Hippocampal formation (tissue), 2 donors: Measurements from ENCODE around the gene ATP4B.

Experiments
- DNase-seq, 2 donors: peaks; one replicate each; lab custom pipeline; 2025; lab: John Stamatoyannopoulos, UW

The ATP4B gene

DNA sequence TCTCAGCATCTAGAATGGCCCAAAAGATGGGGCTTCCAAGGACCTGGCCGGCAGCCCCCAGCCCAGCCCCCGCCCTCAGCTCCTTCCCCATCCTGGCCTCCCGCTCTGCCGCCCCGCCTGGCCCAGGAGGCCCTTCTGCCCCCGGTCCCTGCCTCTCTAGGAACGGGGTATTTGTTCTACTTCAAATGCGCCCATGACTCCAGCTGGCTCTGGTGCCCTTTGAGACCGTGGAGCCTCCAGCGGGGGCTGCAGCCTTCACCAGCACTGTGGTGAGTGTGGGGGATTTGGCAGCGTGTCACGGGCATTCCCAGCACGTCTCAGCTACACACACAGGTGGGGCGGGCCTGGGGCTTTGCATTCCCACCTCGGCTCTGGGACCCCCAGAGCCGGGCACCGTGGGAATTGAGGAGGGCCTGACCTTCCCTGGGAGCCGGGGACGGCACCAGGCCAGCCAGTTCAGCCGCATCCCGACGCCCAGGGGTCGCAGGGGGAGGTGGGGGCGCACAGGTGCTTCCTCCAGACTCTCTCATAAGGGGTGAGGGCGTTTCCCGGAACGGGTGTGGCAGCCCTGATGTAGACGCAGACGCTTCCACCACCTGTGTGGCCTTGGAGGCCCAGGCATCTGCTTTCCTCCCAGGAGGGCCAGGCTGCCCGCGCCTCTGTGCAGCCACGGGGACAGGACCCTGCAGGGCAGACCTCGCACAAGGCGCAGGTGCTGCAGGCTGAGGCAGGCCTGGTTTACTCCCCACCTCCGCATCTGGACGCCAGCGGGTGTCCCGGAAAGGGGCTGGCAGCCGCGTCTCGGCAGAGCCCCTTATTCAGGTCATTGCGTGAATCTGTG is 947 bp downstream of the ATP4B start:
- DNase-seq, result no peak

DNA sequence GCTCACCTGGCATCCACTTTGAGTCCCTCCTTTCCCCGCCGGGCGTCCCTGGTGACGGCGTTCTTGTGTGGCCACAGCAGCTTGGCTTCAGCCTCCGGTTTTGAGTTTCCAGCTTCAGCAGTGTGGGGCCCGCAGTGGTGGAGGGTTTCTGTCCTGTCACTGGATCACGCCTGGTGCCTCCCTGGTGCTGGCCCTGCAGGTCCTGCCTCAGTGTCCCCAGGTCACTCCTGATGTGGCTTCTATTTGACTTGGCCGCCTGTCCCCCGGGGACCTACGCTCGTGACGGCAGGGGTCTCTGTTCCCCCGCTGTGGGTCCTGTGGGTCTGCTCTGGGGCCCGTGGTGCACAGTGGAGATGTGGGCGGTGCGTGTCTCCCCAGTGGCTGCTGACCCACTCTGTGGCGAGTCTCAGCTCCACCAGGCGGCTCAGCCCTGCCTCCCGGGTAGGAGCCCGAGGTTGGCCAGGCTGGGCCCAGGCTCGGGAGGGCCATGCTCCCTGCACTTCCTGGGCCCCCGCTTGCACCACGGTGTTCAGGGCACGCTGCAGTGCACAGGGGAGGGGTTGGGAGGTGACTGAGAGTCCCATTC is 1.9 kb downstream of the ATP4B start:
- DNase-seq, result no peak

DNA sequence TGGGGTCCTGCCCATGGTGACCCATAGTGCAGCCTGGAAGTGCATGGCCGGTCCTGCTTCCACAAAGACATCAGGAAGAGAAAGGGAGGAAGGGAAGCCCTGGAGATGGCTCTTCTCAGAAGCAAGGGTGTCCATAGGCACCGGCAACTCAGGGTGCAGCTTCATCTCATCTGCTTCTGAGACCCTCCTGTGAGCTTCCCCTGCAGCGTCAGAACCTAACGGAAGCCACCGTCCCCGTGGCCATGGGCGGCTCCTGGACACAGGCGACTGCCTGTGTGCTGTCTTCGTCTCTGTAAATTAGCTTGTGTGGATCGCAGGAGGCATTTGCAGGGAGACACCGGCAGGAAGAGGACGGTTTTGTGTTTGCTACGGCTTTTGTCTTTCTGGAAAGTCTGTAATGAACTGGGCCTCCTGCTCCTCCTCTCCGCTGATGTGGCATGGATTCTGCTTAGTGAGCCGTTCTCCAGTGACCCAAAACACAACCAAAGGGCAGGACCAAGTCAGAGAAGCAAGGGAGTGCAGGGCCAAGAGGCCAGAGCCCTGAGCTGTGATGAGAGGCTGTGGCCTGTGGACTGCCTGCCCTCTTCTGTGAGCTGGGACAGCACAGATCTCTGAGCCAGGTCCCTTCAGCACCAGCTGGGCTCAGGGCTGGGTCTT is 2.5 kb downstream of the ATP4B start:
- no peak for DNase-seq

DNA sequence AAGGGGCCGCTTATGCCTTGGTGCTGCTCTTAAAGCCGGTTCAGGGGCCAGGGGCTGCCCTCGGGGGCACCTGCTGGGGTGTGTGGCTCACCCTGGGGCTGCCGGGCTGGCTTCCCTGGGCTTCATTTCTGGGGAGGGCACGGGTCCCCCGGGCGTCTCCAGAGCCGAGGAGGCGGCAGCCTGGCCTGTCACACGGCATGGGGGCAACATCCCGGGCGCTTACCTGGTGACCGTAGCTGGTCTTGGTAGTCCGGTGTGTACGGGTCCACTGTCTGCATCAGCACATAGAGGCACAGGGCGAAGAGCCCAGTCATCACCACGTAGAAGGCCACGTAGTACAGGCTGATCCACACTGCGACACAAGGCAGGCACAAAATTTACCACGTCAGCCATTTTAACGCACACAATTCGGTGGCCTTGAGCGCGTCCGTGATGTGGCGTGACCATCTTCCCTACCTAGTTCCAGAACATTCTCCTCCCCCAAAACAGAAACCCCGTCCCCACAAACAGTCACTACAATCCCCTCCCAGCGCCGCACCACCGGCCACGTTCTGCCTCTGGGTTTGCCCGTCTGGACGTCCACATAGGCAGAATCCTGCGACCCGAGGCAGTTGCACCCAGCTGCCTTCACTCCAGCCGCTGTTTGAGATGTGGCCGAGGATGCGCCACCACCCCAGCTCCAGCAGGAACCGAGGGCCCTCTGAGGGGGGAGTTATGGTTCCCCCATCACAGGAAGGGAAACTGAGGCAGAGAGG is 3.2 kb downstream of the ATP4B start:
- no peak for DNase-seq

DNA sequence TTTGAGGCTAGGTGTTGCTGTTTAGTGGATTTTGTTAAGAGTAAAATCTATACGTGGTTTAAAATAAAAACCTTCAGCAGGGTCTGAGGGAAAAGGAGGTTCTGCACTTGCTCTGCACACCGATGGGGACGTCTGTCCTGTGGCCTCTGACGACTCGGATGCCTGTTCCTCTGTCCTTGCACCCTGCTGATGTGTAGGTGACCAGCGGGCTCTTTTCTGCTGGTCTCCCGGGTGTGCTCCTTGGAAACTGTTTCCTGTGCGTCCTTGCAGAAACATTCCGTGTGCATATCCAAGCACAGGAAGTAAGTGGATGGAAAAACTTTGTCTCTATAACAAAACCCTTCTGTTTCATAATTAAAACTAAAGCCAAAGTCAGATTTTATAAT is 3.8 kb downstream of the ATP4B start:
- DNase-seq, result no peak

DNA sequence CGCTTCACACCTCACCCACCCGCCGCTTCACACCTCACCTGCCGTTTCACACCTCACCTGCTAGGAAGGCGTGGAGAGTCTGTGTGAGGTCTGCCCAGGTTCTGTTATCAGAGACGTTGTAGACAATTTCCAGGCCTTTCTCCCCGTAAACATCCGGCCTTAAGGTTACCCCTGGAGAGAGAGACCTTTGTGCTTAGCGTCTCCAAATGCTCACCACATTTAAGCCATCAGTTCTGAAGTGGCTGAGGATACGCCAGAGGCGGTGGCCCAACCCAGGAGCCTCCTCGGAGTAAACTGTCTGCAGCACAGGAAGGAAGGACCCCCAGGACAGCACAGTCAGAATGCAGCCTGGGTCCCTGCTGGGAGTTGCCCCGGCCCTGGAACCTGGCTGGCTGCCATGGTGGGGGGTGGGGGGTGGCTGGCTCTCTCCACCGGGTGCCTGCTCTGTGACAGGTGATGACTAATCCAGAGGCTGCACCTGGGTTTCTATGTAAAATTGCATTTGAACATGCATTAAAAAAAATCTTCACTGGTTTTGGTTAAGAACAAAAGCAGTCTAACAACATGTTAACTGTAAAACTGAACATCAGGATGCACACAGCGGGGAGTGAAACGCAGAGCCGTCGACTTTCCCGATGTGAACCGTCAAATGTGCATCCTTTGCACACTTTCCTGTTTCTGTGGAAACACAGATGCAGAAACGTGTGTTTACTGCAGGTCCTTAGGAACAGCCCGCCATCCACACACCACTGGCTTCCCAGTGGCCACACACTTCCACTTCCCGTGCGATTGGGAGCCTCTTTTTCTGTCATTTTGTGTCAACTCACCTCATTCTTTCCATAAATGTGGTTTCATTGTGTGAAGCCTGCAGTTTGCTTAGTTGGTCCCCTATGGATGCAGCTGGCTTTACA is 4.5 kb downstream of the ATP4B start:
- DNase-seq, result no peak

DNA sequence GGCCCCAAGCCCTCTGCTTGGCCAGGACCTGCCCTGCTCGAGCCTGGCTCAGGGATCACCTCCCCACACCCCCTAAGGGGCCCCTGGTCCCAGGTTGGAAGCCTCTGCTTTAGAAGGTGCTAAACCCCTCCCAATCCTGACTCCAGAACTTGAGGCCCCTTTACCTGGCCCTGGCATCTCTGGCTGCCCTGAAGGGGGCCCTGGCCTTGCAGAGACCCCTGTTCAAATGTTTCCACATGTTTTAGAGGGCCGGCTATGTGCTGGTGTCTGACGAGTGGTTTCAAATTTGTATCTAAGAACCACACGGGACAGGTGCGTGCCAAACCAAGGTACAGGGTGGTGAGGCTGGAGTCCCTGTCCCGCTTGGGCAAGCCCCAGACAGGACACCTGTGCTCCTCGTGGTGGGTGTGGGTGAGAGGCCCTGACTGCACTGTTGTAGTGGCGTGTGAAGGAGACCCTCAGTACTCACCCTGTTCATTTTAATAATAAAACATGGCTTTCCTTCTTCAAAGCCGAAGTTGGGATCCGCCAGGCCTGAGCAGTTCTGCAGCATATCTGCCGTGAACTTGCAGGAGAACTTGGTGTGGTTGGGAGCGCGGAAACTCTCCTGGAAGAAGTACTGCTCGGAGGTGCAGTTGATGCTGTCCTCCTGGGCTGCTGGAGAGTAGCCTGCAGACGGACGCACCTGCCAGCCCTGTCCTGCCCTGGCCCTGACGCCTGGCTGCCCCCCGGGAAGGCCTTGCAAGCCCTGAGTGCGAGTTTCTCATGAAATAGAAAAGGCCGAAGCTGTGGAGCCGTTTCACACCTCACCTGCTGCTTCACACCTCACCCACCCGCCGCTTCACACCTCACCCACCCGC is 5.4 kb downstream of the ATP4B start:
- DNase-seq, result no peak

DNA sequence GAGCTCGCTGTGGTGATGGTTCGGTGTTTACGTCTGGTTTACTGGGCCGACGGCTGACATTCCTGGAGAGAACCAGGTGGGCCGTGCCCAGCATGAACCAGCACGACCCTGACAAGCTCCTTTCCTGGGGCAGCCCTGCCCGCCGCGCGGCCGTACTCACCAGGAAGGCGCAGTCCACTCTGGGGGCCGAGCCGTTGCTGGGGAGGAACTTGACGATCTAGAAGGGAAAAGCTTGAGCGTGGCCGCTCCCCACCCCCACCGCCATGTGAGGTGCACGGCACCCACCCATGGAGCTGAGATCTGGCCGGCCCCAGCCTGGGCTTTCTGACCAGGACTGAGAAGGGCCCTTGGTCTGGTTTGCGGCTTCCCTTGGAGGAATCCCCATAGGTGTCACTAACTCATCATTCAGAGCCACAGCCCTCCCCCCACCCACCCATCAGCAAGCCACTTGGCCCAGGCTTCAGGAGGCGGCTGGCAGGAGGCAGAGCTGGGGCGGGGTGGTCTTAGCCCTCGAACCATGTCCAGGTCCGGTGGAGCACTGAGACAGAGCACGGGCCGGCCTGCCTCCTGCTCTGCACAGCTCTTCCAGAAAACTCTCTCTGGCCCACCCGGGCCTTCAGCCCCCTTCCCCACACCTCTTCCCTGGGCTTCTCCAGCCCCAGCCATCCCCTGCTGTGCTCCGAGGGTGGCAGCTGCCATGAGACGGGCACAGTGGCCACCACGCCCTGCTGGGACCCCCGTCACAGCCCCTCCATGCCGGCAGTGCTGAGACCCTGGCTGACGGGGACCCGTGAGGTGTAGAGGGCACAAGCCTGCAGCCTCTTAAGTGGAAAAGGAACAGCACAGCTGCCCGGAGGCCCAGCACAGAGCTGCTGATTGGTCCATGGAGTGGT is 6.2 kb downstream of the ATP4B start:
- no peak for DNase-seq

DNA sequence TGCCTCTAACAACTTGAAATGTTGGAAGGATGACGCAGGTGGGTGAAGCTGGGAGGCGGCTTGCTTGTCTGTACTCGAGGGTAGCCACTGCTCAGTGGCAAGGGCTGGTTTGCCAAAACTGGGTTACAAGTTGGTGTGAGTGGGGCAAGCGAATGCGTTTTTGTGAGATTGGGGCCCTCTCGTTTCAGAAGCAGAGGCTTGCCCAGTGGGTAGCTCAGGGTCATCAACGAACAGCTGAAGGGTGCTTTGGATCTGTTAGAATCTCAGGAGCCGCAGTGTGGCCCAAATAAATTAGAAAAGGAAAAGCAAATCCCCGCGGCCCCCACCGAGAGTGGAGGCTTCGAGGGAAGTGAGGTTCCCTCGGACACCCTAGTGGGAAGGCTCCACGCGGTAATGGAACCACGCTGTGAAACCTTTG is 7.3 kb downstream of the ATP4B start:
- DNase-seq, result no peak

DNA sequence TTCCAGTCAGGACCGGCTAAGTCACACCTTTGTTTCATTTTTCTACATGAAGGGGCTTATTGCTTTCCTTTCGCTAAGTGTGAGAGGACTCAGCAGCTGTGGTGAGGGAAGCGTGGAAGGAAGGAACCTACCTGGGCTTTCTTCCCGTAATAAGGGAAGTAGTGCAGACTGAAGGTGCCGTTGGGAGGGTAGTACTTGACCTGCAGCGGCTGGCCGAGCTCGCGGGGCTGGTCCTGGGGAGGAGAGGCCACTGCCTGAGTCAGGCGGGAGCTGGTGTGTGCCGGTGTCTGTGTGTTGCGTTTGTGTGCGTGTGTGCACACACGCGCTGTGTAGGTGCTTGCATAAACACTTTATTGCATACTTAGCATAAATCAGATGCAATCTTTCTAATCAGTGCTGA is 7.7 kb downstream of the ATP4B start:
- DNase-seq, result no peak

DNA sequence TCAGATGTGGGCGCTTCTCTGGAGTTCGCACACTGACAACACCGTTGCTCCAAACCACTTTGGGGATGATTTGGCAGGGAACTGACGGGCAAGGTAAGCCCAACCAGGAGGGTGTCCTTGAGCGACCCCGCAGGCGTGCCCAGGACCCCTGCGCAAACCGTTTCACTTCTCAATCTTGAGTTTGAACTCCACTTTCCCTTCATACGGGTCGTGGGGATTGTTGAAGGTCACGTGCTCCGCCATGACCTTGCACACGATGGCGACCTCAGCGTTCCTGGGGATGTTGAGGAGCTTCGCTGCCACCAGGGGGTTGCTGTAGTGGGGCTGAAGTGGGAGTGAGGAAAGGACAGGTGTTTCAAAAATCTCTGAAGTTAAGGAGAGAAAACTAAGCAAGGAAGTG is 8.8 kb downstream of the ATP4B start:
- no peak for DNase-seq

DNA sequence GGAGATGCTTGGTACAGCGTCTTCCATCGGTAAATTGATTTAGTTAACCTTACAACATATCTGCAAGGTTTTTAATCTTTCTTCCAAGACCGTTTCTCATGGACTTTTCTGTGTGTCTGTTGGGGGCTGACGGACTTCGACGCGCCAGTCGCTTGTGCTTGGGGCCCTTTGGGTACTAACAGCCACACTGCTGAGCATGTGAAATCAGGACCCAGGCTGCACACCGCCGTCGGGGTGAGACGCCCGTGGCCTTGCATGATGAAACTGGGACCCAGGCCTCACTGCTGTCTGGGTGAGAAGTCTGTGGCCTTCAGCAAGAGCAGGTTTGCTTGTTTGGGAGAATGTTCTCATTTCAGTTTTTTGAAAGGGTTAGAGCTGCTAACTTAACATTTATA is 9.8 kb downstream of the ATP4B start:
- DNase-seq, result no peak

DNA sequence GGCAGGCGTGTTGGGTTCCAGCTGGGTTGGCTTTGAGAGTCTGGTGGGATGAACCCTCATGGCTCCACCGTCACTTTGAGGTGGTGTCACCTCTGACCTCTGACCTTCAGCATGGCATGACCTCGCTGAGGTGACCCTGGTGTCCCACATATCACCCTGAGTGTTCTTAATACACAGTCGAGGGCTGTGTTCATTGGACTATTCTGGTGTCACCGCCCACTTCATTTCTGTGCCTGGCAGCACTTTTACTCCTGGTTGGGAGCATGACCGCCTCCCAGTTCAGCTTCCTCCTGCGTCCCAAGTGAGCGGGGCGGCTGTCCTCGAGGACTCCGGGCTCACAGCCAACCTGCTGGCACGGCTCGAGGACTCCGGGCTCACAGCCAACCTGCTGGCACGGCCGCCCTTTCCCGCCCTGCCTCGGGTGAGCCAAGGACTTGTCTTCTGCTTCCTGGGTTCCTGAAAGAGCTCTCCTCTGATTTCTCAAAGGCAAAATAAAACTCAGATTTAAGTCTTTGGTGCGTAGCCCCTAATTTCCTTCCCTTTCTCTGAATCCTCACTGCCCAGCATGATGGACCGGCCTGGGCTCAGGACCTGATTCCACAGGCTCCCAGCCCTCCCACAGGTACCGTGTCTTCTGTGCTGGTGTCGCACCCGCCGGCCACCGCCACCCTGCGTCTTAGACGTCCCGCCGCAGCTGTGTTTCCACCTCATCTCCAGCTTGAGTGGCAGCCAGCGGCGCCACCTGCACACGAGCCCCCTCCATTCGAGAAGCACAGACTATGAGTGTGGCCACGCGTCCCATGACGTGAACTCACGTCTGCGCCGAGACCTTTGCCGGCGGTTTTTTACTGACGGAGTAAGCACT is 10.4 kb downstream of the ATP4B start:
- peak; percentile 69 to 89 for DNase-seq

DNA sequence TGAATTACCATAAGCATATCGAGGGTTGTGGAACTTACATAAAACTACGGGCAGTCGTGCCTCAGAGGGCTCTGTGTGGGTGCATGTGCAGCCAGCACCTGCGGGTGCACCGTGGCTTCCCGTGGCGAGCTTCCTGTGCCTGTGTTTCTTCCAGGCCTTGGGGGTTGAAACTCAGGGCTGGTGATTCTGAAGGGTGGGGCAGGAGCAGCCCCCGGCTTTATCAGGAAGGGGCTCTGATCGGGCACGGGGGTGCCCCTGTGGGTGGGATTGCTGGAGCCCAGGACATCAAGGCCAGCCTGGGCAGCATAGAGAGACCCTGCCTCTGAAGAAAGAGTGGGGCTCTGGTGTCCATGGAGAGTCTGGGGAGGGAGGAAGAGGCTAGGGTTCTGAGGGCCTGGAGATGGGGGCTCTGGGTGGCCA is 11.1 kb downstream of the ATP4B start:
- no peak for DNase-seq

DNA sequence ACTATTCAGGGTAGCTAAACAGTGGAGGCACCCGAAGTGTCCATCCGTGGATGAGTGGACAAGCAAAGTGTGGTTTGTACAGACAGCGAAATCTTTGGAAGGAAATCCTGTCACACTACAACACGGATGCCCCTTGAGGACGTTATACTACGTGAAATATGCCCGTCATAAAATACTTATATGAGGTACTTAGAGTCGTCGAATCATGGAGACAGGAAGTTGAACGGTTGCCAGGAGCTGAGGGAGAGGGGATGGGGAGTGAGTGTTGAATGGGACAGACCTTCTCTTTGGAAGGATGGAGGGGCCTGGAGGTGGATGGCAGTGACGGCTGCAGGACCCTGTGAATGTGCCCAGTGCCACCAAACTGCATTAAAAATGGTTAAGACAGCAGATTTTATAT is 11.6 kb downstream of the ATP4B start:
- DNase-seq, result no peak

DNA sequence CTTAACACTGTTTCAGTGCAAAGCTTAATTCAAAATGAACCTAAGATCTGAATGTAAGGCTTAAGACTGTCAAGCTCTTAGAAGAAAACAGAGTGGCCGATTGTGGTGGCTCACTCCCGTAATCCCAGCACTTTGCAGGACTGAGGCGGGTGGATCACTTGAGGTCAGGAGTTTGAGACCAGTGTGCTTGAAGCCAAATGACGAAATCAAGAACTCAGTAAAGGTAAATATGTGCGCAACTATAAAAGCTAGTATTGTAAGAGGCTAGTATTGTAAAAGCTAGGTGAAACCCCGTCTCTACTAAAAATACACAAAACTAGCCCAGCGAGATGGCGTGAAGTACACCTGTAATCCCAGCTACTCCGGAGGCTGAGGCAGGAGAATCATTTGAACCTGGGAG is 12.7 kb downstream of the ATP4B start:
- no peak for DNase-seq

DNA sequence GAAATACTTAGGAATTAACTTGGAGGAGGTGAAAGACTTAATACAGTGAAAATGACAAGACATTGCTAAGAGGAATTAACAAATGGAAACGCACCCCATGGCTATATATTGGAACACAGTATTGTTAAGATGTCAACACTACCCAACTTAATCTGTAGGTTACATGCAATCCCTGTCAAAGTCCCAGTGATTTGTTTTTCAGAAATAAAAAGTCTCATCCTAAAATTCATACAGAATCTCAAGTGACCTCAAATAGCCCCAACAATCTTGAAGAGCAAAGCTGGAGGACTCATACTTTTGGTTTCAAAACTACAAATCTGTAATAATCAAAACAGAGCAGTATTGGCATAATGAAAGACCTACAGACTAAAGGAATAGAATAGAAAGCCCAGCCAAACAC is 13.2 kb downstream of the ATP4B start:
- no peak for DNase-seq

DNA sequence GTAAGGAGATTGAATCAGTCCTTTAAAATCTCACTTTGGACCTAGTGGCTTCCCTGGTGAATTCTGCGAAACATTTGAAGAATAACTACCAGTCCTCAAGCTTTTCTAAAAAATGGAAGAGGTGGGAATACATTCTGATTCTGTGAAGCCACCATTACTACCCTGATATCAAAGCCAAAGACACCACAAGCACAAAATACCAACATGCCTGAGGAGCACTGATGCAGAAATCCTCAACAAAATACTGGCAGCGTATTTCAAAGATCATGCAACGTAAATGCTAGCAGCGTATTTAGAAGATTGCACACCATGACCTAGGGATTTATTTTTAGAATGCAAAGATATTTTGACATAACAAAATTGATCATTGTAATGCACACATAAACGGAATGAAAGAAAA is 14.4 kb downstream of the ATP4B start:
- no peak for DNase-seq
